Cardiac muscle cell (in vitro differentiated cells and primary cell): Measurements from ENCODE around the gene NCF4. TPM values are rescaled to one million over a fixed set of nuclear protein-coding genes. Genes with fewer than 3 reads are reported as not detected.

ENCODE experiments used
- DNase-seq, 2 donors: peaks; one replicate each; pipeline versions ENCODE4 v3.0.0 to v3.0.0-alpha.2; 2010 to 2017; ENCODE audit warnings: low read depth in 1 of 2, low spot score in 1 of 2
- H3K27ac ChIP-seq: fragments of 200-600 bp; sonication (generic); 2 replicates; pipeline ENCODE4 v1.5.1; 2016
- H3K27me3 ChIP-seq: fragments of 200-600 bp; sonication (generic); 2 replicates; pipeline ENCODE4 v1.6.0; 2016; ENCODE audit warnings: control low read depth
- H3K36me3 ChIP-seq: fragments of 200-600 bp; sonication (generic); 2 replicates; pipeline ENCODE4 v1.5.1; 2016; ENCODE audit warnings: control low read depth
- H3K4me1 ChIP-seq: fragments of 200-600 bp; sonication (generic); 2 replicates; pipeline ENCODE4 v1.8.1; 2017; ENCODE audit warnings: low read depth, mild to moderate bottlenecking, mixed run types
- H3K4me3 ChIP-seq: fragments of 200-600 bp; sonication (generic); 2 replicates; pipeline ENCODE4 v1.5.1; 2016; ENCODE audit warnings: mild to moderate bottlenecking
- H3K9me3 ChIP-seq: fragments of 200-600 bp; sonication (generic); 2 replicates; pipeline ENCODE4 v1.5.1; 2017; ENCODE audit warnings: low read depth, mild to moderate bottlenecking, control low read depth
- polyA plus RNA-seq: library from polyadenylated mRNA; unstranded; fragments of >200 nt; fragmentation: Nextera tagmentation; extraction: Ambion mirVana; gene quantifications from 2 replicates; pipeline ENCODE4 v1.2.1, GENCODE V29; 2016
- total RNA-seq: library from RNA; depleted of rRNA; stranded (reverse); fragments of >200 nt; gene quantifications from 2 replicates; pipeline ENCODE4 v1.2.3, GENCODE V29; 2016
- TF ChIP-seq, protein P1 (sequence below): IDR thresholded peaks from 2 replicates; pipeline ENCODE4 v1.5.1; 2012; ENCODE audit warnings: low read depth, mild to moderate bottlenecking, low read length

The NCF4 gene
- total and polyA plus RNA-seq, 2 experiments from 2014 or later, result not detected

DNA sequence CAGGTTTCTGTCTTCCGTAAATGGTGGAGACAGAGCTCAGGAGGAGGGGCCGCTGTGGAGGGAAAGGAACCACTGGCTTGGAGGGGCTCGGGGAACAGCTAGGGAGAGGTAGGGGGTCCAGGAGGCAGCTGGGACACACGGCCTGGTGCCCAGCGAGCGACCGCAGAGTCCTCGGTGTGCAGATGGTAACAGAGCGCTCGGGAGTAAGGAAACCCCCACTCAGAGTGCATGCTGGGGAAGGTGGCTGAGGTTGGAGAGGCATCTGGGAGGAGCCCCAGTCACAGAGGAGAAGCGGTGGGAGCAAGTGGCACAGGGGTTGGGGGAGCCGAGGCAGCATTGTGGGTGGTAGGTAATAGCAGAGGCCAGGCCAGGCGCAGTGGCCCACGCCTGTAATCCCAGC, 10.8 kb upstream of the NCF4 start:
- TF ChIP-seq, protein P1, sequence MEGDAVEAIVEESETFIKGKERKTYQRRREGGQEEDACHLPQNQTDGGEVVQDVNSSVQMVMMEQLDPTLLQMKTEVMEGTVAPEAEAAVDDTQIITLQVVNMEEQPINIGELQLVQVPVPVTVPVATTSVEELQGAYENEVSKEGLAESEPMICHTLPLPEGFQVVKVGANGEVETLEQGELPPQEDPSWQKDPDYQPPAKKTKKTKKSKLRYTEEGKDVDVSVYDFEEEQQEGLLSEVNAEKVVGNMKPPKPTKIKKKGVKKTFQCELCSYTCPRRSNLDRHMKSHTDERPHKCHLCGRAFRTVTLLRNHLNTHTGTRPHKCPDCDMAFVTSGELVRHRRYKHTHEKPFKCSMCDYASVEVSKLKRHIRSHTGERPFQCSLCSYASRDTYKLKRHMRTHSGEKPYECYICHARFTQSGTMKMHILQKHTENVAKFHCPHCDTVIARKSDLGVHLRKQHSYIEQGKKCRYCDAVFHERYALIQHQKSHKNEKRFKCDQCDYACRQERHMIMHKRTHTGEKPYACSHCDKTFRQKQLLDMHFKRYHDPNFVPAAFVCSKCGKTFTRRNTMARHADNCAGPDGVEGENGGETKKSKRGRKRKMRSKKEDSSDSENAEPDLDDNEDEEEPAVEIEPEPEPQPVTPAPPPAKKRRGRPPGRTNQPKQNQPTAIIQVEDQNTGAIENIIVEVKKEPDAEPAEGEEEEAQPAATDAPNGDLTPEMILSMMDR, result no peak
- no peak for DNase-seq
- Histone ChIP-seq H3K9me3 (no peaks in the 10 kb centered on the region), H3K27ac (no peak overlapping the region), H3K4me3 (no peak overlapping the region), H3K36me3 (no peaks in the 10 kb centered on the region), H3K27me3 (no peaks in the 10 kb centered on the region), H3K4me1 (no peaks in the 10 kb centered on the region)

DNA sequence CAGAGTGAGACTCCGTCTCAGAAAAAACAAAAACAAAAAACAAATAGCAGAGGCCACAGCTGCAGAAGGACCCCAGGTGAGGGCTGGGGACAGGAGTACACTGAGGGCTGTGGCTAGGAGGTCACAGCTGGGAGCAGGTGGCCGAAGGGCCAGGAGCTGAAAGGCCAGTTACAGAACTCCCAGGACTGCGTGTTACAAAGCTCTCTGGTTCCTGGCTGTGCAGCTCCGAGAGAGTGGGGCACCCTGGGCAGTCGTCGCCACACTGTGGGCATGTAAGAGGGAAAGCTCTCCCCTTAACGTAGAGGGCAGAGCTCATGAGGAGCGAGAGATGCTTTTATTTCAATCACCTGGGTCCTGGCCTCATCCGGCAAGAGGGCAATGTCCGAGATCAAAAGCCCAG, 10.1 kb upstream of the NCF4 start:
- no peak for DNase-seq
- Histone ChIP-seq H3K27me3 (no peaks in the 10 kb centered on the region), H3K4me3 (no peak overlapping the region), H3K9me3 (no peaks in the 10 kb centered on the region), H3K4me1 (no peaks in the 10 kb centered on the region), H3K36me3 (no peaks in the 10 kb centered on the region), H3K27ac (no peak overlapping the region)
- TF ChIP-seq, protein P1, result no peak

DNA sequence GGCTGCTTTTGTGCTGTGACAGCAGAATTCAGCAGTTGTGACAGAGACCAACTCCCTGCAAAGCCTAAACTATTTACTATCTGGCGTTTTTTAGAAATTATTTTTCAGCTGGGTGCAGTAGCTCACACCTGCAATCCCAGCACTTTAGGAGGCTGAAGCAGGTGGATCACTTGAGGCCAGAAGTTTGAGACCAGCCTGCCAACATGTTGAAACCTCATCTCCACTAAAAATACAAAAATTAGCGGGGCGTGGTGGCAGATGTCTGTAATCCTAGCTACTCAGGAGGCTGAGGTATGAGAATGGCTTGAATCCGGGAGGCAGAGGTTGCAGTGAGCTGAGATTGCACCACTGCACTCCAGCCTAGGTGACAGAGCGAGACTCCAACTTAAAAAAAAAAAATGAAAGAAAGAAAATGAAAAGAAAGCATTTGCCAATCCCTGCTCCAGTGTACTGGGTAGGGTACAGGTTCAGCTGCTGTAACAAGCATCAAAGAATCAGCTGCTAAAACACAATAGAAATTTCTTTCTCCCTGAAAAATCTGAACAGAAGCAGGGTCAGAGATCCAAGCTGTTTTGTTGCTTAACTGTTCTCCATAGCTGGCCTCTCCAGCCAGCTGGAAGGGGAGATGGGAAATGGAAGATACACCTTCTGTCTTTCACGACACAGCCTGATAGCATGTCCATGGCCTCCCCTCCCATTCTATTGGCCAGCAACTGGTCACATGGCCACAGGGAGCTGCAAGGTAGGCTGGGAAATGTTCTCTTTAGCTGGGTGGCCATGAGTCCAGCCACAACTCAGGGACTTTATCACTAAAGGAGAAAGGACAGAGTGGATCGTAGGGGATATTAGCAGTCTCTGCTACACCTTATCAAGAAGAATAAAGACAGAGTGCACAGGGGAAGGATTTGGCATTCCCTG, 8.5 kb upstream of the NCF4 start:
- TF ChIP-seq, protein P1, result no peak
- no peak for DNase-seq
- H3K4me1 ChIP-seq, result no peaks in the 10 kb centered on the region
- H3K36me3 ChIP-seq, result no peaks in the 10 kb centered on the region
- H3K27ac ChIP-seq, result no peak overlapping the region
- H3K27me3 ChIP-seq, result peaks cover 9% of the 10 kb centered on the region
- no peaks in the 10 kb centered on the region for H3K9me3 ChIP-seq
- no peak overlapping the region for H3K4me3 ChIP-seq

DNA sequence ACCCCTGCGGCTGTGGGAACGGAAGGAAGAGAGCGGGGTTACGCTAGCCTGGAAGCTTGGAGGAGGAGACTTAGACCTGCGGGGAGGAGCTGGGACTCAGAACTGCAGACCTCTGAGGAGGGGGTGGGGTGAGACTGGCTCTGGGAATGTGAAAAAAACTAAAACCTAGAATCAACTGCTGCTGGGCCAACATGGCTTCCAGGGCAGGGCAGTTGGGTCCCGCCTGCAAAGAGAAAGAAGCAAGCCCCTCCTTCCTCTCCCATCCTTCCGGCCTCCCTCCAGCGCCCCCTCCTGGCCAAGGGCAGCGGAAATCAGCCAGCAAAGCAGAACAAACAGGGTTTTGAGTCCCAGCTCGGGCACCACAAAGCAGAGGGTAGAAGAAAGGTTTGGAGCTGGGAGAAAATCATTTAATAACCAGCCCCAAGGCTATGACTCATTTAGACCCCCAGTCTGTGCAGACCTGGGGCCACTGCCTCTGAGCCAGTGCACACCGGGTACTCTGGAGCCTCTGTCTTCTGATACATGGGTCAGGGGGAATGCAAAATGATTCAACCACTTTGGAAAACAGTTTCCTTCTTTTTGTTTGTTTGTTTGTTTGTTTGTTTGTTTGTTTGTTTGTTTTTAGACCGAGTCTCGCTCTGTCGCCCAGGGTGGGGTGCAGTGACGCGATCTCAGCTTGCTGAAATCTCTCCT, 7.3 kb upstream of the NCF4 start:
- H3K27me3 ChIP-seq, result peaks cover 22% of the 10 kb centered on the region
- H3K9me3 ChIP-seq, result no peaks in the 10 kb centered on the region
- TF ChIP-seq, protein P1, result peak; percentile 81
- no peaks in the 10 kb centered on the region for H3K36me3 ChIP-seq
- H3K27ac ChIP-seq, result no peak overlapping the region
- no peaks in the 10 kb centered on the region for H3K4me1 ChIP-seq
- H3K4me3 ChIP-seq, result no peak overlapping the region
- peak; percentile 51 to 72 for DNase-seq

DNA sequence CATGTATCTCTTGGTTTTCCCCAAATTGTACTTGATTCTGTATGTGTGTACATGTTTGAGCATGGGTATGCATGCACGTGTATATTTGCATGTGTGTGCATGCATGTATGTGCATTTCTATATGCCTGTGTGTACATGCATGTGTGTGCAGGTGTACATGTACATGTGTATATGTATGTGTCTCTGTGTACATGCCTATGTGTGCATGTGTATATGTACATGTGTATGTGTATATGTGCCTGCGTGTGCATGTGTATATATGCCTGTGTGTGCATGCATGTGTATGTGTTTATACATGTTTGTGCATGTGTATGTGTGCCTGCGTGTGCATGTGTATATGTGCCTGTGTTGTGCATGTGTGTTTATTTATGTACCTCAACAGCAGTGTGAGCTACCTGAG, 5.3 kb upstream of the NCF4 start:
- no peaks in the 10 kb centered on the region for H3K9me3 ChIP-seq
- TF ChIP-seq, protein P1, result no peak
- no peak overlapping the region for H3K27ac ChIP-seq
- H3K36me3 ChIP-seq, result no peaks in the 10 kb centered on the region
- no peak for DNase-seq
- peaks cover 32% of the 10 kb centered on the region for H3K27me3 ChIP-seq
- H3K4me1 ChIP-seq, result no peaks in the 10 kb centered on the region
- H3K4me3 ChIP-seq, result no peak overlapping the region
